ENCODE measurements around the gene TSEN34. TPM values are rescaled to one million over a fixed set of nuclear protein-coding genes. Genes with fewer than 3 reads are reported as not detected.

Gene TSEN34
- polyA plus RNA-seq, 1 of the 3 experiments (the other 2 are of a cell fraction) = 82.1 TPM

DNA sequence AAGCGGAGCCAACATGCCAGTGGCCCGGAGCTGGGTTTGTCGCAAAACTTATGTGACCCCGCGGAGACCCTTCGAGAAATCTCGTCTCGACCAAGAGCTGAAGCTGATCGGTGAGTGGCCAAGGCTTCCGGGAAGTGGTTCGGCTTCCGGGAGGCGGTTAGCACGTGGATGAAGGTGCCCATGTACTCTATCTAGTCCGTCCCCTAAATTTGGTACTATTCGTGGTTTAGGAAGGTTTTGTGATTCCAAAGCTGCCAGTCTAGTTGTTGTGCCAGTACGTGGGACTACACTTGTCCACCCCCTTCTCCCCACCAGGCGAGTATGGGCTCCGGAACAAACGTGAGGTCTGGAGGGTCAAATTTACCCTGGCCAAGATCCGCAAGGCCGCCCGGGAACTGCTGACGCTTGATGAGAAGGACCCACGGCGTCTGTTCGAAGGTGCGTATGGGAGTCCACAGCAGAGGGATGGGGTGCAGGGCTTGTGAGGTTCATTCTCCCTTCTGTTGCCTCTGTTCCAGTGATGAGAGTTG lies 10.1 kb downstream of the TSEN34 start:
- CTCF ChIA-PET = interaction anchor here (1.1 kb wide), 1 partner anchor 31 kb away, joined by 3 read pairs; no protein-coding TSS in a partner anchor
- DNase-seq = no peak
- H3K27me3 ChIP-seq (ENCODE audit: insufficient read depth) = no peaks in the 10 kb centered on the region
- H3K4me1 ChIP-seq (ENCODE audit: control insufficient read depth in 1 of 2, insufficient read depth in 2 of 2, low read depth in 1 of 2, low read length in 1 of 2) = peaks cover 30 to 36% of the 10 kb centered on the region in 2 experiments
- H3K9me3 ChIP-seq = no peaks in the 10 kb centered on the region
- TF ChIP-seq, protein P1, sequence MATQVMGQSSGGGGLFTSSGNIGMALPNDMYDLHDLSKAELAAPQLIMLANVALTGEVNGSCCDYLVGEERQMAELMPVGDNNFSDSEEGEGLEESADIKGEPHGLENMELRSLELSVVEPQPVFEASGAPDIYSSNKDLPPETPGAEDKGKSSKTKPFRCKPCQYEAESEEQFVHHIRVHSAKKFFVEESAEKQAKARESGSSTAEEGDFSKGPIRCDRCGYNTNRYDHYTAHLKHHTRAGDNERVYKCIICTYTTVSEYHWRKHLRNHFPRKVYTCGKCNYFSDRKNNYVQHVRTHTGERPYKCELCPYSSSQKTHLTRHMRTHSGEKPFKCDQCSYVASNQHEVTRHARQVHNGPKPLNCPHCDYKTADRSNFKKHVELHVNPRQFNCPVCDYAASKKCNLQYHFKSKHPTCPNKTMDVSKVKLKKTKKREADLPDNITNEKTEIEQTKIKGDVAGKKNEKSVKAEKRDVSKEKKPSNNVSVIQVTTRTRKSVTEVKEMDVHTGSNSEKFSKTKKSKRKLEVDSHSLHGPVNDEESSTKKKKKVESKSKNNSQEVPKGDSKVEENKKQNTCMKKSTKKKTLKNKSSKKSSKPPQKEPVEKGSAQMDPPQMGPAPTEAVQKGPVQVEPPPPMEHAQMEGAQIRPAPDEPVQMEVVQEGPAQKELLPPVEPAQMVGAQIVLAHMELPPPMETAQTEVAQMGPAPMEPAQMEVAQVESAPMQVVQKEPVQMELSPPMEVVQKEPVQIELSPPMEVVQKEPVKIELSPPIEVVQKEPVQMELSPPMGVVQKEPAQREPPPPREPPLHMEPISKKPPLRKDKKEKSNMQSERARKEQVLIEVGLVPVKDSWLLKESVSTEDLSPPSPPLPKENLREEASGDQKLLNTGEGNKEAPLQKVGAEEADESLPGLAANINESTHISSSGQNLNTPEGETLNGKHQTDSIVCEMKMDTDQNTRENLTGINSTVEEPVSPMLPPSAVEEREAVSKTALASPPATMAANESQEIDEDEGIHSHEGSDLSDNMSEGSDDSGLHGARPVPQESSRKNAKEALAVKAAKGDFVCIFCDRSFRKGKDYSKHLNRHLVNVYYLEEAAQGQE (IDR thresholded peaks at IDR 0.05; ENCODE audit: low read depth, low read length) = no peak
- TF ChIP-seq MXI1 (IDR thresholded peaks at IDR 0.05; ENCODE audit: low read depth, low read length) = peak; percentile 41
- peak overlapping the region; percentile 97 for H3K4me2 ChIP-seq
- POLR2A ChIA-PET = interaction anchor here (0.7 to 4.8 kb wide), 5 partner anchors 9 to 86 kb away, joined by 3 to 50 read pairs (median 5); partner anchors contain the start of genes MBOAT7, TFPT and TSEN34
- H3K79me2 ChIP-seq (ENCODE audit: insufficient read depth) = peaks cover 55% of the 10 kb centered on the region
- H3K36me3 ChIP-seq (replicated peaks in 1 of 2; ENCODE audit: control insufficient read depth in 1 of 2, insufficient read depth in 2 of 2, low read length in 1 of 2) = peaks cover 46 to 54% of the 10 kb centered on the region in 2 experiments
- peak overlapping the region; percentile 85 for H3K9ac ChIP-seq
- H3K9me2 ChIP-seq = no peaks in the 10 kb centered on the region
- H3F3A ChIP-seq (replicated peaks; ENCODE audit: insufficient read depth) = peaks cover 36% of the 10 kb centered on the region
- peak overlapping the region; percentile 78 to 92 for H3K27ac ChIP-seq (ENCODE audit: low read depth in 2 of 2, low read length in 1 of 2)
- H3K4me3 ChIP-seq (ENCODE audit: low read depth in 2 of 2, low read length in 1 of 2) = peak overlapping the region; percentile 66 to 86
- 0% methylated on average over 9 of the region's 28 CpGs for WGBS (ENCODE audit: low lambda C conversion rate)
- H4K20me1 ChIP-seq (ENCODE audit: insufficient read depth) = peaks cover 53% of the 10 kb centered on the region
- no peak overlapping the region for H2AFZ ChIP-seq (ENCODE audit: low read depth)

DNA sequence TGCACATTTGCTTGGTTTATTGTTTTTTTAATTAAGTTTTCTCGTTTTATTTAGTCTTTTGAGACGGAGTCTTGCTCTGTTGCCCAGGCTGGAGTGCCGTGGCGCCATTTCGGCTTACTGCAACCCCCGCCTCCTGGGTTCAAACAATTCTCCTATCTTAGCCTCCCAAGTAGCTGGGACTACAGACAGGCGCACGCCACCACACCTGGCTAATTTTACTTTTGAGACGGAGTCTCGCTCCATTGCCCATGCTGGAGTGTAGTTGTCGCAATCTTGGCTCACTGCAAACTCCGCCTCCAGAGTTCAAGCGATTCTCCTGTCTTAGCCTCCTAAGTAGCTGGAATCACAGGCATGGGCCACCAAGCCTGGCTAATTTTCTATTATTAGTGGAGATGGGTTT lies 10.9 kb downstream of the TSEN34 start:
- 76% methylated on average over 13 of the region's 13 CpGs for WGBS (ENCODE audit: low lambda C conversion rate)
- H3F3A ChIP-seq (replicated peaks; ENCODE audit: insufficient read depth) = peaks cover 44% of the 10 kb centered on the region
- H3K9me3 ChIP-seq = no peaks in the 10 kb centered on the region
- peak overlapping the region; percentile 66 to 86 for H3K4me3 ChIP-seq (ENCODE audit: low read depth in 2 of 2, low read length in 1 of 2)
- TF ChIP-seq, protein P2, sequence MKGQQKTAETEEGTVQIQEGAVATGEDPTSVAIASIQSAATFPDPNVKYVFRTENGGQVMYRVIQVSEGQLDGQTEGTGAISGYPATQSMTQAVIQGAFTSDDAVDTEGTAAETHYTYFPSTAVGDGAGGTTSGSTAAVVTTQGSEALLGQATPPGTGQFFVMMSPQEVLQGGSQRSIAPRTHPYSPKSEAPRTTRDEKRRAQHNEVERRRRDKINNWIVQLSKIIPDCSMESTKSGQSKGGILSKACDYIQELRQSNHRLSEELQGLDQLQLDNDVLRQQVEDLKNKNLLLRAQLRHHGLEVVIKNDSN (IDR thresholded peaks at IDR 0.05; ENCODE audit: borderline replicate concordance, low read depth) = no peak
- TF ChIP-seq, protein P3, sequence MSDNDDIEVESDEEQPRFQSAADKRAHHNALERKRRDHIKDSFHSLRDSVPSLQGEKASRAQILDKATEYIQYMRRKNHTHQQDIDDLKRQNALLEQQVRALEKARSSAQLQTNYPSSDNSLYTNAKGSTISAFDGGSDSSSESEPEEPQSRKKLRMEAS (IDR thresholded peaks at IDR 0.05; ENCODE audit: low read depth) = no peak
- TF ChIP-seq FOXJ3 (CRISPR knock-in tag; IDR thresholded peaks at IDR 0.05) (no peak), RAD21 (IDR thresholded peaks at IDR 0.05; ENCODE audit: low read length) (no peak)
- TF ChIP-seq, protein P1 (IDR thresholded peaks at IDR 0.05; ENCODE audit: low read depth, low read length) = no peak
- H3K36me3 ChIP-seq (replicated peaks in 1 of 2; ENCODE audit: control insufficient read depth in 1 of 2, insufficient read depth in 2 of 2, low read length in 1 of 2) = peaks cover 54% of the 10 kb centered on the region in 2 experiments
- no peaks in the 10 kb centered on the region for H3K9me2 ChIP-seq
- no peak for DNase-seq
- peak overlapping the region; percentile 97 for H3K4me2 ChIP-seq
- no peak overlapping the region for H3K27ac ChIP-seq (ENCODE audit: low read depth in 2 of 2, low read length in 1 of 2)
- no peak overlapping the region for H2AFZ ChIP-seq (ENCODE audit: low read depth)
- peak overlapping the region; percentile 85 for H3K9ac ChIP-seq
- POLR2A ChIA-PET = interaction anchor here (3.4 to 4.8 kb wide), 2 partner anchors 8 to 12 kb away, joined by 27 to 50 read pairs; partner anchors contain the start of genes MBOAT7 and TSEN34
- CTCF ChIA-PET = interaction anchor here (1.1 kb wide), 1 partner anchor 13 kb away, joined by 4 read pairs; the partner anchor contains the start of gene MBOAT7
- H3K27me3 ChIP-seq (ENCODE audit: insufficient read depth) = no peaks in the 10 kb centered on the region
- H4K20me1 ChIP-seq (ENCODE audit: insufficient read depth) = peaks cover 60% of the 10 kb centered on the region
- H3K4me1 ChIP-seq (ENCODE audit: control insufficient read depth in 1 of 2, insufficient read depth in 2 of 2, low read depth in 1 of 2, low read length in 1 of 2) = peaks cover 33 to 36% of the 10 kb centered on the region in 2 experiments
- peaks cover 63% of the 10 kb centered on the region for H3K79me2 ChIP-seq (ENCODE audit: insufficient read depth)
